SK-N-SH (cell line): Measurements from ENCODE around the gene CTBP2. TPM values are rescaled to one million over a fixed set of nuclear protein-coding genes. Genes with fewer than 3 reads are reported as not detected.

ENCODE experiments used
- CTCF ChIA-PET: fragments of 300-600, 350-600 bp; formaldehyde crosslinking; extraction: SDS; loops from one replicate; lab custom pipeline; 2021; lab: Yijun Ruan, JAX
- POLR2A ChIA-PET: fragments of 350-600 bp; sonication (Branson Sonifier 250); formaldehyde crosslinking; extraction: SDS; loops from one replicate; lab custom pipeline; 2020; ENCODE audit warnings: antibody characterized with exemption, inconsistent platforms; lab: Yijun Ruan, JAX
- DNase-seq: peaks from one replicate; pipeline ENCODE4 v3.0.0; 2012
- H2AFZ ChIP-seq: fragments of 200-600 bp; sonication (generic); 2 replicates; pipeline ENCODE4 v1.8.1; 2016; ENCODE audit warnings: antibody characterized with exemption, mild to moderate bottlenecking, low read depth
- H3F3A ChIP-seq: fragments of 200-600 bp; sonication (generic); replicated peaks from 2 replicates; pipeline ENCODE3; 2016; ENCODE audit warnings: antibody characterized with exemption, mild to moderate bottlenecking; ENCODE audit not compliant: insufficient read depth
- H3K27ac ChIP-seq, 2 experiments: fragments of 200-500 bp in 1 of 2; fragments of 200-600 bp in 1 of 2; sonication (Bioruptor generic) in 1 of 2; sonication (generic), shearing (Covaris generic) in 1 of 2; 2 replicates each; pipeline versions ENCODE4 v1.5.1 to v1.6.1; 2014 to 2016; ENCODE audit warnings: low read depth in 2 of 2, inconsistent platforms in 1 of 2, low read length in 1 of 2, mild to moderate bottlenecking in 1 of 2, mixed read lengths in 1 of 2
- H3K27me3 ChIP-seq: fragments of 200-600 bp; sonication (generic), shearing (Covaris generic); 2 replicates; pipeline ENCODE4 v1.6.1; 2016; ENCODE audit warnings: mixed run types; ENCODE audit not compliant: insufficient read depth
- H3K36me3 ChIP-seq, 2 experiments: fragments of 200-500 bp in 1 of 2; fragments of 200-600 bp in 1 of 2; sonication (Bioruptor generic) in 1 of 2; sonication (generic) in 1 of 2; replicated peaks in 1 of 2; 2 replicates each; pipeline versions ENCODE3 to v1.5.1; 2014 to 2016; ENCODE audit warnings: low read length in 1 of 2, mild to moderate bottlenecking in 1 of 2; ENCODE audit not compliant: insufficient read depth in 2 of 2, control insufficient read depth in 1 of 2
- H3K4me1 ChIP-seq, 2 experiments: fragments of 200-500 bp in 1 of 2; fragments of 200-600 bp in 1 of 2; sonication (Bioruptor generic) in 1 of 2; sonication (generic), shearing (Covaris generic) in 1 of 2; 2 replicates each; pipeline versions ENCODE4 v1.5.1 to v1.6.1; 2014 to 2016; ENCODE audit warnings: low read depth in 1 of 2, low read length in 1 of 2, mixed run types in 1 of 2; ENCODE audit not compliant: insufficient read depth in 2 of 2, control insufficient read depth in 1 of 2
- H3K4me2 ChIP-seq: fragments of 200-600 bp; sonication (generic), shearing (Covaris generic); 2 replicates; pipeline ENCODE4 v1.6.1; 2017; ENCODE audit warnings: mixed run types
- H3K4me3 ChIP-seq, 2 experiments: fragments of 200-500 bp in 1 of 2; fragments of 200-600 bp in 1 of 2; sonication (Bioruptor generic) in 1 of 2; sonication (generic), shearing (Covaris generic) in 1 of 2; 2 replicates each; pipeline versions ENCODE4 v1.5.1 to v1.8.1; 2014 to 2016; ENCODE audit warnings: low read depth in 2 of 2, inconsistent platforms in 1 of 2, low read length in 1 of 2, mild to moderate bottlenecking in 1 of 2, mixed read lengths in 1 of 2, moderate library complexity in 1 of 2
- H3K79me2 ChIP-seq: fragments of 200-600 bp; sonication (generic); 2 replicates; pipeline ENCODE4 v1.8.1; 2017; ENCODE audit warnings: mild to moderate bottlenecking; ENCODE audit not compliant: insufficient read depth
- H3K9ac ChIP-seq: fragments of 200-600 bp; sonication (generic); 2 replicates; pipeline ENCODE4 v1.6.1; 2017; ENCODE audit warnings: mixed run types
- H3K9me2 ChIP-seq: fragments of 200-600 bp; sonication (generic); 2 replicates; pipeline ENCODE4 v1.6.1; 2017; ENCODE audit warnings: mixed run types
- H3K9me3 ChIP-seq: fragments of 200-600 bp; sonication (generic); 2 replicates; pipeline ENCODE4 v1.6.1; 2017; ENCODE audit warnings: mixed run types, mild to moderate bottlenecking, moderate library complexity
- H4K20me1 ChIP-seq: fragments of 200-600 bp; sonication (generic); 2 replicates; pipeline ENCODE4 v1.6.1; 2017; ENCODE audit warnings: mild to moderate bottlenecking, mixed run types; ENCODE audit not compliant: insufficient read depth
- CHD2 ChIP-seq: fragments of 150-350 bp; IDR thresholded peaks from 2 replicates; pipeline ENCODE4 v1.6.1; 2018; ENCODE audit warnings: low read length; ENCODE audit not compliant: partially characterized antibody
- ELF1 ChIP-seq: IDR thresholded peaks from 2 replicates; pipeline ENCODE4 v1.4.0; 2012
- EZH2phosphoT487 ChIP-seq: fragments of 200-600 bp; sonication (generic); IDR thresholded peaks from 2 replicates; pipeline ENCODE4 v1.6.1; 2017; ENCODE audit warnings: low read depth, mixed run types, mild to moderate bottlenecking, antibody characterized with exemption, moderate library complexity, borderline replicate concordance
- FOSL2 ChIP-seq: IDR thresholded peaks from 2 replicates; pipeline ENCODE4 v1.4.0; 2012; ENCODE audit warnings: low read depth, mild to moderate bottlenecking, moderate library complexity, borderline replicate concordance
- GABPA ChIP-seq: IDR thresholded peaks from 2 replicates; pipeline ENCODE4 v1.4.0; 2012; ENCODE audit warnings: low read depth, mild to moderate bottlenecking
- GATA2 ChIP-seq: sonication (generic); formaldehyde crosslinking; IDR thresholded peaks from 2 replicates; pipeline ENCODE4 v1.5.0; 2020; ENCODE audit warnings: mild to moderate bottlenecking, missing genetic modification reagents
- IRF3 ChIP-seq: fragments of 150-350 bp; IDR thresholded peaks from 2 replicates; pipeline ENCODE4 v1.6.1; 2016; ENCODE audit warnings: mild to moderate bottlenecking, low read depth, low read length
- MEF2A ChIP-seq: IDR thresholded peaks from 2 replicates; pipeline ENCODE4 v1.4.0; 2012; ENCODE audit warnings: low read depth, borderline replicate concordance
- REST ChIP-seq: IDR thresholded peaks from 2 replicates; pipeline ENCODE4 v1.6.1; 2012; ENCODE audit warnings: mild to moderate bottlenecking, low read depth, low read length, moderate library complexity
- RFX5 ChIP-seq: IDR thresholded peaks from 2 replicates; pipeline ENCODE4 v1.6.1; 2012; ENCODE audit warnings: mild to moderate bottlenecking, improper control_type of control experiment, low read length
- RXRA ChIP-seq: IDR thresholded peaks from 2 replicates; pipeline ENCODE4 v1.4.0; 2012; ENCODE audit warnings: low read depth, mild to moderate bottlenecking, borderline replicate concordance
- SIN3A ChIP-seq: IDR thresholded peaks from 2 replicates; pipeline ENCODE4 v1.6.1; 2012; ENCODE audit warnings: low read depth, mild to moderate bottlenecking, low read length, moderate library complexity, borderline replicate concordance
- TAF1 ChIP-seq: IDR thresholded peaks from 2 replicates; pipeline ENCODE4 v1.6.1; 2012; ENCODE audit warnings: low read depth, mild to moderate bottlenecking, low read length, moderate library complexity, borderline replicate concordance
- TCF12 ChIP-seq: IDR thresholded peaks from 2 replicates; pipeline ENCODE4 v1.4.0; 2012
- ZBTB33 ChIP-seq: IDR thresholded peaks from 2 replicates; pipeline ENCODE4 v1.4.0; 2012; ENCODE audit warnings: low read depth, borderline replicate concordance
- WGBS: methylation state at CpG from one replicate; pipeline ENCODE4 v1.1.6; 2017; ENCODE audit warnings: low lambda C conversion rate; 5-methylcytosine and 5-hydroxymethylcytosine counted together
- polyA plus RNA-seq, 3 experiments: library from polyadenylated mRNA; depleted of rRNA; stranded (reverse); fragments of >200 nt; gene quantifications; 2 replicates each; pipeline ENCODE4 v1.2.3, GENCODE V29; 2012
- TF ChIP-seq, protein P1 (sequence below): IDR thresholded peaks from 2 replicates; pipeline ENCODE4 v1.4.0; 2012; ENCODE audit warnings: low read depth
- TF ChIP-seq, protein P2 (sequence below): fragments of 200-600 bp; sonication (generic); IDR thresholded peaks from 2 replicates; pipeline ENCODE4 v1.6.1; 2017; ENCODE audit warnings: antibody characterized with exemption, mild to moderate bottlenecking, moderate library complexity
- TF ChIP-seq, protein P3 (sequence below): IDR thresholded peaks from 2 replicates; pipeline ENCODE4 v1.4.0; 2012; ENCODE audit warnings: low read depth, borderline replicate concordance

The CTBP2 gene
- polyA plus RNA-seq, 1 of the 3 experiments (the other 2 are of a cell fraction): 69.7 TPM

DNA sequence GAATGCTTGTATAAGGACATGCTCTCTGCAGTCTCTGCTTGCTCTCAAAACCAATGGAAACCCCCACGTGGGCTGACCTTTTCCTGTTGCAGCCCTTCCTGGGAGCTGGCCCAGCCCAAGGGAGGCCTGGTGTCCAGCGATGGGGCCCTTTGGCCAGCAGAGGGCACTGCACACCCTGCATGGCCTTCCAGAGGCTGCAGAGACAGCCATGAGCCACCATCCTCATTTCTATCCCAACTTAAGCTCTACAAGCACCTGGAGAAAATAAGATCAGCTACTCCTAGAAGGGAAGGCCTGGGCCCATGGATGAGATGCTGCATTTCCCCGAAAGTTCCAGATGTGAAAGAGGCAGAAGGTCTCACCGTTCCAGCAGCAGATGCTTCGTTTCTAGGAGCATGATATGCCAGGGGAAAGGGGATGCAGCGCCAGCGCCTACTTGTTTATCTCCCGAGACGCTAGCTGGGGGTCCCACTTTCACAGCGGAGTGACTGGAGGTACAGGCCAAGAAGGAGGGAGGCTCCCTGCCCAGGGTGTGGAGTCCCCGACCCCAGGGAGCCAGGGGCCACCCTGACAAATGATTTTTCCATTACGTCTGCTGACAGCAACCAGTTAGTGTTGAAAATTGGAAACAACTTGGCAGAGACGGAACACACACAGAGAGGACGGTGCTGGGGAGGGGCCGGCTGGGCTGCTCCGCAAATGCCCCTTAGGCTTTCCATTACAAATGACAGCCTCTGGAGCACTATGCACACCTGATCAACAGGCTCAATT is 112.1 kb downstream of the CTBP2 start (continued):
- TF ChIP-seq GATA2 (CRISPR knock-in tag): no peak
- TF ChIP-seq, protein P1, sequence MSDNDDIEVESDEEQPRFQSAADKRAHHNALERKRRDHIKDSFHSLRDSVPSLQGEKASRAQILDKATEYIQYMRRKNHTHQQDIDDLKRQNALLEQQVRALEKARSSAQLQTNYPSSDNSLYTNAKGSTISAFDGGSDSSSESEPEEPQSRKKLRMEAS: no peak
- no peak for TF ChIP-seq IRF3
- no peak for TF ChIP-seq RXRA
- TF ChIP-seq TCF12: no peak
- no peak for TF ChIP-seq FOSL2
- TF ChIP-seq ELF1: no peak
- TF ChIP-seq MEF2A: no peak
- TF ChIP-seq, protein P2, sequence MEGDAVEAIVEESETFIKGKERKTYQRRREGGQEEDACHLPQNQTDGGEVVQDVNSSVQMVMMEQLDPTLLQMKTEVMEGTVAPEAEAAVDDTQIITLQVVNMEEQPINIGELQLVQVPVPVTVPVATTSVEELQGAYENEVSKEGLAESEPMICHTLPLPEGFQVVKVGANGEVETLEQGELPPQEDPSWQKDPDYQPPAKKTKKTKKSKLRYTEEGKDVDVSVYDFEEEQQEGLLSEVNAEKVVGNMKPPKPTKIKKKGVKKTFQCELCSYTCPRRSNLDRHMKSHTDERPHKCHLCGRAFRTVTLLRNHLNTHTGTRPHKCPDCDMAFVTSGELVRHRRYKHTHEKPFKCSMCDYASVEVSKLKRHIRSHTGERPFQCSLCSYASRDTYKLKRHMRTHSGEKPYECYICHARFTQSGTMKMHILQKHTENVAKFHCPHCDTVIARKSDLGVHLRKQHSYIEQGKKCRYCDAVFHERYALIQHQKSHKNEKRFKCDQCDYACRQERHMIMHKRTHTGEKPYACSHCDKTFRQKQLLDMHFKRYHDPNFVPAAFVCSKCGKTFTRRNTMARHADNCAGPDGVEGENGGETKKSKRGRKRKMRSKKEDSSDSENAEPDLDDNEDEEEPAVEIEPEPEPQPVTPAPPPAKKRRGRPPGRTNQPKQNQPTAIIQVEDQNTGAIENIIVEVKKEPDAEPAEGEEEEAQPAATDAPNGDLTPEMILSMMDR: peak; percentile 97
- 0 out of 2 replicates have a peak, but pooled peaks have one; percentile 10 for TF ChIP-seq REST
- TF ChIP-seq CHD2: peak; percentile 58

DNA sequence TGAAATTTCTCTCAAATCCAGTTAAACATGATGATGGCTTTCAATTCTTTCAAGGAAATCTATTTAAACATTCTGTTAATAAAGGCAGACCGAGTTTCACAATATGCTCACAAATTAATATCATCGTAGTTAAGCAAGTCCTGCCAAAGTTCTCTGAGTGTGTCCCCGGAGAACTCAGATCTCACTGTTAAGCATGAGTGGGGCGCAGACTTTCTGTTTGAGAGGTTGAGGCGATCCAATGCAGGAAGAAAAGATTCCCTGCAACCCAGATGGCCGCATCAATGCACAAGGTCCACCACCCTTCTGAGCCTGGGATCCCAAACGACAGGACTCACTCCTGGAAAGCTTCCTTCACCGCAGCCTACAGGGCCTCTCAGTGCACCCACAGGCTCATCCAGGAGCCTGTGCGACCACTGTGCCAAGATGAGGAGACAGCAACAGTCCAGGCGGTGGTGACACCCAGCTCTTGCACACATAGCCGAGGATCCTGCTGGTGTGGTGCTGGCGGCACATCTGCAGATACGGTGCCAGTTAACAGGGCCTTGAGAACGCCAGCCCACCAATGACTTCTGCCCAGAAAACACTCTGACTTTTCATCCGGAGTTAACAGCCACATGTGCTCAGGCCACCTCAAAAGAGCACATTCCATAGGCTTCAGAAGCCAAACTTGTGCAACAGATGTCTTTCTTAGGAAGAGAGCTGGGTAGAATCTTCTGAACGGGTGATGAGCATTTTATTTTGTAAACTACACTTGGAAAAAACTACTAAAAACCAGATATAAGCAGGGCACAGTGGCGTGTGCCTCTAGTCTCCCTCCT is 116.3 kb downstream of the CTBP2 start:
- TF ChIP-seq ZBTB33 (no peak), GABPA (no peak), EZH2phosphoT487 (no peak), TCF12 (no peak), SIN3A (no peak), RFX5 (no peak), TAF1 (no peak)
- TF ChIP-seq, protein P3, sequence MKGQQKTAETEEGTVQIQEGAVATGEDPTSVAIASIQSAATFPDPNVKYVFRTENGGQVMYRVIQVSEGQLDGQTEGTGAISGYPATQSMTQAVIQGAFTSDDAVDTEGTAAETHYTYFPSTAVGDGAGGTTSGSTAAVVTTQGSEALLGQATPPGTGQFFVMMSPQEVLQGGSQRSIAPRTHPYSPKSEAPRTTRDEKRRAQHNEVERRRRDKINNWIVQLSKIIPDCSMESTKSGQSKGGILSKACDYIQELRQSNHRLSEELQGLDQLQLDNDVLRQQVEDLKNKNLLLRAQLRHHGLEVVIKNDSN: no peak
- TF ChIP-seq, protein P1: no peak
- no peak for DNase-seq
- Histone ChIP-seq H3K79me2 (peaks cover 96% of the 10 kb centered on the region), H3K27me3 (no peaks in the 10 kb centered on the region), H2AFZ (no peak overlapping the region), H3K36me3 (peaks cover 0 to 4% of the 10 kb centered on the region in 2 experiments), H3K9me2 (no peaks in the 10 kb centered on the region), H3K4me3 (no peak overlapping the region), H3K27ac (no peak overlapping the region; a peak in 1 of 4 replicates), H3F3A (peaks cover 10% of the 10 kb centered on the region), H3K4me2 (no peak overlapping the region), H3K4me1 (peaks cover 37 to 41% of the 10 kb centered on the region in 2 experiments; a peak in 2 of 4 replicates), H4K20me1 (peaks cover 54% of the 10 kb centered on the region), H3K9ac (no peak overlapping the region), H3K9me3 (no peaks in the 10 kb centered on the region)
- POLR2A ChIA-PET: no interaction called here
- WGBS: 96% methylated on average over 14 of the region's 17 CpGs
- CTCF ChIA-PET: interaction anchor here (0.7 to 11.2 kb wide), 6 partner anchors 16 to 52 kb away, joined by 3 to 211 read pairs (median 3); no protein-coding TSS in a partner anchor
